ENCODE data around the gene YBX2.

YBX2 gene

DNA sequence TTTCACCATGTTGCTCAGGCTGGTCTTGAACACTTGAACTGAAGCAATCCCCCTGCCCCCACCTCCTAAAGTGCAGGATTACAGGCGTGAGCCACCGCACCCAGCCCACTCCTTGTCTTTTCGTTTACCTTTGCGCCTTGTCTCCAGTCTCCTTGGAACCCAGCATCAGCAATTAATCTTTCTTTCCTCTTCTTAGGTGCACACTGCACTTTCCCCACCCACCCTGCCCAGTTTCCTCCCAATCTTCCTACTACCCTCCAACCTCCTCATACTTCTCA lies 30.7 kb downstream of the YBX2 start:
- peak overlapping the region; percentile 85 to 94 for H3K4me3 ChIP-seq (ENCODE audit: low read depth in 1 of 2, low read length in 2 of 2)
- no peaks in the 10 kb centered on the region for H3K9me3 ChIP-seq (ENCODE audit: control insufficient read depth in 1 of 2, low read length in 2 of 2)
- H3K4me1 ChIP-seq (ENCODE audit: control insufficient read depth in 1 of 2, insufficient read depth in 2 of 2, low read length in 2 of 2), result peaks cover 7 to 25% of the 10 kb centered on the region in 2 donors
- H3K36me3 ChIP-seq (ENCODE audit: control insufficient read depth in 1 of 2, insufficient read depth in 2 of 2, low read length in 2 of 2), result peaks cover 10 to 14% of the 10 kb centered on the region in 2 donors
- peaks cover 0 to 12% of the 10 kb centered on the region in 2 donors for H3K27me3 ChIP-seq (ENCODE audit: control insufficient read depth in 1 of 2, insufficient read depth in 2 of 2, low read length in 2 of 2)
- H3K27ac ChIP-seq (ENCODE audit: low read depth, low read length), result peak overlapping the region; percentile 91
- H3K9ac ChIP-seq (ENCODE audit: low read depth in 1 of 2, low read length in 2 of 2), result peak overlapping the region; percentile 94 to 98

DNA sequence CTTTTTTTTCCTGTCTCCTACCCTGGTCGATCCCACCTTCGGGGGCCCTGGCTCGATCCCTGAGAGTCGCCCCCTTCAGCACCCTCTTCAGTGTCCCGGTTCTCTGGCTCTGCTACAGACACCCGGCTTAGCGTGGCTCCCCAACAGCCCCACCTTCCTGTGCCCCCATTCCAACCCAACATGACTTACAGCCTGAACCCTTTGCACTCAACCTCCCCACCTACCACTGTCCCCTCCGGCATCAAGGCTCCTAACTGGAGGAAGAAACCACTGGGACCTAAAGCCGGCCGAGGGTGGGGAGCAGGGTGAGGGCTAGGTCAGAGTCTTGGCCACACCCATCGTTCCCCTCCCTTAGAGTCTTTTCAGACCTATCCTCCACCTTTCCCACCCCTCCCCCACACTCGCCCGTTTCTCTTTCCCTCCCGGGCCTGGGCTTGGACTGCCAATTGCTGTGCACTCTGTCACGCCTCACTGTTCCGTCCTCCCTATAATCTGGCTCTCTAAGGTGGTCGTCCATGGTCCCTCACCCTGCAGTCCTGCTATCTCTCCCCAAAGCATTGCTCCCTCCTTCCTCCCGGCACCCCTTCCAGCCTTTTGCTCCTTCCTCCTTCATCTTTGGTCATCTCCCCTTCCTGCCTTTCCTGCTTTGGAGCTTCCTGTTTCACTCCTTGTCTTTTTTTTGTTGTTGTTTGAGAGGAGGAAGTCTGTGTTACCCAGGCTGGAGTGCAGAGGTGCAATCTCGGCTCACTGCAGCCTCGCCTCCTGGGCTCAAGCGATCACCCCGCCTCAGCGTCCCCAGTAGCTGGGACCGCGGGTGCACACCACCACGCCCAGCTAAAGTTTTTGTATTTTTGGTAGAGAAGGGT lies 31.3 kb downstream of the YBX2 start:
- H3K4me1 ChIP-seq (ENCODE audit: control insufficient read depth in 1 of 2, insufficient read depth in 2 of 2, low read length in 2 of 2), result peaks cover 12 to 28% of the 10 kb centered on the region in 2 donors
- H3K27me3 ChIP-seq (ENCODE audit: control insufficient read depth in 1 of 2, insufficient read depth in 2 of 2, low read length in 2 of 2), result peaks cover 0 to 12% of the 10 kb centered on the region in 2 donors
- H3K9ac ChIP-seq (ENCODE audit: low read depth in 1 of 2, low read length in 2 of 2), result peak overlapping the region; percentile 94 to 98
- H3K9me3 ChIP-seq (ENCODE audit: control insufficient read depth in 1 of 2, low read length in 2 of 2), result no peaks in the 10 kb centered on the region
- peak overlapping the region; percentile 85 to 94 for H3K4me3 ChIP-seq (ENCODE audit: low read depth in 1 of 2, low read length in 2 of 2)
- H3K36me3 ChIP-seq (ENCODE audit: control insufficient read depth in 1 of 2, insufficient read depth in 2 of 2, low read length in 2 of 2), result peaks cover 10 to 20% of the 10 kb centered on the region in 2 donors
- peak overlapping the region; percentile 91 for H3K27ac ChIP-seq (ENCODE audit: low read depth, low read length)

DNA sequence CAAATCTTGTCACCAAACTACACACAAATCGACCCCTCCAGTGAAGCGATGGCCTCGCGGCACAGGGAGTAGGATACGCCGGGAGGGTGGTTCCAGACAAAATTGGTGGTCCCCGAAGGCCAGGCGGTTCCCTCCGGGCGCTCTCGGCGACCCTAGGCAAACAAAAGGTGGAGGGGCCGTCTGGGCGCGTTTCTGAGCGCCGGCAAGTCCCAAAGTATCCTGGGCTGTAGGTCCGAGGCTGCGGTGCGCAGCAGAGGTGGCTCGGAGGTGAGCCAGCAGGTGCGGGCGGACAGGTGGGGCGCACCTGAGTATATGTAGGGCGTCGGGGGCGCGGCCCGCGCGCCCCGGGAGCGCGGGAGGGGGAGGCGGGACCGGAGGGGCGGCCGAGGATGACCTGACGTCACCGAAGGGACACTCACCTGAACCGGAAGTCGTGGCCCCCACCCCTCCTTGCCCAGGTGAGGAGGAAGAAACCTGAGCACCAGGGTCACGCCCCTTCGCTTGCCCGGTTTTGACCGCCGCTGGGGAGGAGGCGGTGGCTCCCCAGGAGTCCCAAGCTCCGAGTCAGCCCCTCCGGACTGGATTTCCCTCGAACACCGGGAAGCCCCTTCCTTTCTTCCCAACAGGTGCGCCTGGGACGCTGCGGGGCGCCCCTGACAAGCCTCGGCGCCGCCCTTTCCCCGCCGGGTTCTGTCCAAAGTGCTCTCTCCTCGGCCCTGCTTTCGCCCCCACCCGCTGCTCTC lies 32.1 kb downstream of the YBX2 start, which contains the start of gene CLDN7:
CLDN7 (minus strand) TSS at position 287 of the 743 bp plus-strand sequence. CDS start 435 bp downstream, outside the sequence.
- Histone ChIP-seq H3K27ac (ENCODE audit: low read depth, low read length) (peak within 1 kb of the TSS; percentile 97), H3K4me3 (ENCODE audit: low read depth in 1 of 2, low read length in 2 of 2) (peak within 1 kb of the TSS; percentile 92 to 94), H3K9ac (ENCODE audit: low read depth in 1 of 2, low read length in 2 of 2) (peak within 1 kb of the TSS; percentile 94 to 98)

DNA sequence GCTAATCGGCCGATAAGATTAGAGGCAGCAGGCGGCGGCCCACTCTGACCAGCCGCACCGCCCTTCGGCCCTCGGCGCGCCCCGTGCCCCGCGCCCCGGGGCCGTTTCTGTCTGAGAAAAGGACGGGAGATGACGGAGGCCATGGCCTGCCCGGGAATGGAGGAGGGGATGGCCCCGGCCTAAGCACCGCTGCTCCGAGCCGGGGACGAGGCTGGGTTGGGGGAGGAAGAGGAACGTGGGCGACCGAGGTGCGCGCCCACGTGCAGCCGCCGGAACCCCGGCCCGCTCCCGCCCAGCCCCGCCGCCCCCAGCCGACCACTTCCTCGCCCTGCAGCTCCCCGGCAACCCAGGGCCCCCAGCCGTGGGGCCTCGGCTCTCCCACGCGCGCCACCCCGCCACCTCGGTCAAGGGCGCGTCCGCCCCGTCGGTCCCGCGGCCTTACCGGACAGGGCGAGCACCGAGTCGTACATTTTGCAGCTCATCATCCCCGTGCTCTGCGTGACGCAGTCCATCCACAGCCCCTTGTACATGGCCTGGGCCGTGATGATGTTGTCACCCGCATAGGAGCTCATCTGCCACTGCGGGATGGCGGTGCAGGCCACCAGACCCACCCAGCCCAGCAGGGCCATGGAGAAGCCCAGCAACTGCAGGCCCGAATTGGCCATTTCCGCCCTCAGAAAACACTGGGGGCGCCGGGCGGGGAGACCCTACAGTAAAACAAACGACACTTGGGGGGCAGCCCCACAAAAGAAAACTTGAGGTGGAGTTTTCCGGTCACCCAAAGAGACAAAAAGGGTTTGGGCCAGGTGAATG lies 32.9 kb downstream of the YBX2 start:
- Histone ChIP-seq H3K4me1 (ENCODE audit: control insufficient read depth in 1 of 2, insufficient read depth in 2 of 2, low read length in 2 of 2) (peaks cover 12 to 29% of the 10 kb centered on the region in 2 donors), H3K4me3 (ENCODE audit: low read depth in 1 of 2, low read length in 2 of 2) (peak overlapping the region; percentile 92 to 94), H3K27me3 (ENCODE audit: control insufficient read depth in 1 of 2, insufficient read depth in 2 of 2, low read length in 2 of 2) (peaks cover 0 to 12% of the 10 kb centered on the region in 2 donors), H3K36me3 (ENCODE audit: control insufficient read depth in 1 of 2, insufficient read depth in 2 of 2, low read length in 2 of 2) (peaks cover 10 to 32% of the 10 kb centered on the region in 2 donors), H3K9me3 (ENCODE audit: control insufficient read depth in 1 of 2, low read length in 2 of 2) (no peaks in the 10 kb centered on the region), H3K9ac (ENCODE audit: low read depth in 1 of 2, low read length in 2 of 2) (peak overlapping the region; percentile 94 to 98), H3K27ac (ENCODE audit: low read depth, low read length) (peak overlapping the region; percentile 97)

More for the DNA sequence above, 32.1 kb downstream of the YBX2 start, which contains the start of gene CLDN7:
- Histone ChIP-seq H3K4me1 (ENCODE audit: control insufficient read depth in 1 of 2, insufficient read depth in 2 of 2, low read length in 2 of 2) (peaks cover 12 to 28% of the 10 kb centered on the region in 2 donors), H3K9me3 (ENCODE audit: control insufficient read depth in 1 of 2, low read length in 2 of 2) (no peaks in the 10 kb centered on the region), H3K36me3 (ENCODE audit: control insufficient read depth in 1 of 2, insufficient read depth in 2 of 2, low read length in 2 of 2) (peaks cover 10 to 26% of the 10 kb centered on the region in 2 donors), H3K27me3 (ENCODE audit: control insufficient read depth in 1 of 2, insufficient read depth in 2 of 2, low read length in 2 of 2) (peaks cover 0 to 12% of the 10 kb centered on the region in 2 donors)

DNA sequence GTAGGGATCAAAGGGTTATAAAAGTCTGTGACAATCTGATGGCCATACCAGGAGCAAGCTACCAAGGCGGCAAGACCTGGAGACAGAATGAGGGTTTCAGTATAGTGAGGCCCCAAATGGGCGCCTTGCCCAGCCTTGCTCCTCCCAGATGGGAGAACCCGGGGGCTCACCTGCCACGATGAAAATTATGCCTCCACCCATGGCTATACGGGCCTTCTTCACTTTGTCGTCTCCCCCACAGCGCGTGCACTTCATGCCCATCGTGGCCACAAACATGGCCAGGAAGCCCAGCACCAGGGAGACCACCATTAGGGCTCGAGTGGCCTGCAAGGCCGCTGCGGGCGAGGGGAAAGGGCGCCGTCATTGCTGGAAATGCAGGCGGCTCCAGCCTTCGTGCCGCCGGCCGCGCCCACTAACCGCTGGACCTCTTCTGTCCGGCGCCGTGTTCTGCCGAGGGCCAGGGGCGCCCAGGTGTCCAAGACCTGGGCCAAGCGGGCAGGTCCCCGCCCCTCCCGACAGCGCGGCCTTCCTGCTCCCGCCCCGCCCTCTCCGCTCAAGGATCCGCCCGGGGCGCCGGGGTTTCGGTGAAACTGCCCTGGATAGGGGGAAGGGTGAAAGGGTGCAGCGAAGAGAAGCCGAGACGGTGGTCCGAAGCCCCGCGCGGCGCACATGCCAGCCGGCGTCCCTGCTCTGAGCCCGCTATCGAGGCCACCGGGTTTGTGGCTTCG lies 33.6 kb downstream of the YBX2 start:
- H3K4me3 ChIP-seq (ENCODE audit: low read depth in 1 of 2, low read length in 2 of 2), result peak overlapping the region; percentile 92 to 94
- H3K9me3 ChIP-seq (ENCODE audit: control insufficient read depth in 1 of 2, low read length in 2 of 2), result no peaks in the 10 kb centered on the region
- H3K9ac ChIP-seq (ENCODE audit: low read depth in 1 of 2, low read length in 2 of 2), result peak overlapping the region; percentile 94 to 98
- H3K27ac ChIP-seq (ENCODE audit: low read depth, low read length), result peak overlapping the region; percentile 97
- H3K4me1 ChIP-seq (ENCODE audit: control insufficient read depth in 1 of 2, insufficient read depth in 2 of 2, low read length in 2 of 2), result peaks cover 12 to 36% of the 10 kb centered on the region in 2 donors
- H3K27me3 ChIP-seq (ENCODE audit: control insufficient read depth in 1 of 2, insufficient read depth in 2 of 2, low read length in 2 of 2), result peaks cover 0 to 12% of the 10 kb centered on the region in 2 donors
- peaks cover 10 to 38% of the 10 kb centered on the region in 2 donors for H3K36me3 ChIP-seq (ENCODE audit: control insufficient read depth in 1 of 2, insufficient read depth in 2 of 2, low read length in 2 of 2)

DNA sequence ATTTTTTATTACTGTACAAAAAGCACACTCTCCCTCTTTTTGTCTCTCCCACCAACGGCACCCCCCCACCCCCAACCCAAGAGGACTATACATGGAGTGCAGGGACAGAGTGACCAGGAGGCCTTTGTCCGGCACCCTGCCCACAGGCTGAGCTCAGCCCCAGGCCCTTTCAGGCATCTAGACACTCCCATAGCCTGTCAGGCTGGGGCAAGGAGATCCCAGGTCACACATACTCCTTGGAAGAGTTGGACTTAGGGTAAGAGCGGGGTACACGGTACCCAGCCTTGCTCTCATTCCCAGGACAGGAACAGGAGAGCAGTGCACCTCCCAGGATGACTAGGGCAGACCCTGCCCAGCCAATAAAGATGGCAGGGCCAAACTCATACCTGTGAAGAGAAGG lies 34.3 kb downstream of the YBX2 start:
- H3K9ac ChIP-seq (ENCODE audit: low read depth in 1 of 2, low read length in 2 of 2), result peak overlapping the region; percentile 94 to 98
- peak overlapping the region; percentile 97 for H3K27ac ChIP-seq (ENCODE audit: low read depth, low read length)
- H3K27me3 ChIP-seq (ENCODE audit: control insufficient read depth in 1 of 2, insufficient read depth in 2 of 2, low read length in 2 of 2), result peaks cover 0 to 12% of the 10 kb centered on the region in 2 donors
- H3K4me1 ChIP-seq (ENCODE audit: control insufficient read depth in 1 of 2, insufficient read depth in 2 of 2, low read length in 2 of 2), result peaks cover 12 to 36% of the 10 kb centered on the region in 2 donors
- H3K4me3 ChIP-seq (ENCODE audit: low read depth in 1 of 2, low read length in 2 of 2), result peak overlapping the region; percentile 92 to 94
- H3K9me3 ChIP-seq (ENCODE audit: control insufficient read depth in 1 of 2, low read length in 2 of 2), result no peaks in the 10 kb centered on the region
- peaks cover 10 to 42% of the 10 kb centered on the region in 2 donors for H3K36me3 ChIP-seq (ENCODE audit: control insufficient read depth in 1 of 2, insufficient read depth in 2 of 2, low read length in 2 of 2)

DNA sequence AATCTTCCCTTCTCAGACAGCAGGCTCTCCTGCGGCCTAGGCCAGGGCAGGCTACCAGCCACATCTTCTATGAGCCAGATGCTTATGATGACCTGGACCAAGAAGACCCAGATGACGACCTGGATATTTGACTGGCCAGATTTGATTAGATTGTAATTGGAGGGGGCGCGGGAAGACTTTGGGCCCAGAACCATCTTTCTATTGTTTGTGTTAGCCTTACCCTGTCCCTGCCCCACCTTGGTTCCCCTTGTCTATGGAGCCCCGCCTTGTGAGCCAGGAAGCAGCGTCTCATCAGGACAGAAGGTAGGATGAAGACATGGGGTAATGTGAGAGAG lies 34.9 kb downstream of the YBX2 start:
- Histone ChIP-seq H3K27me3 (ENCODE audit: control insufficient read depth in 1 of 2, insufficient read depth in 2 of 2, low read length in 2 of 2) (peaks cover 0 to 12% of the 10 kb centered on the region in 2 donors), H3K9ac (ENCODE audit: low read depth in 1 of 2, low read length in 2 of 2) (peak overlapping the region; percentile 94 to 98), H3K36me3 (ENCODE audit: control insufficient read depth in 1 of 2, insufficient read depth in 2 of 2, low read length in 2 of 2) (peaks cover 14 to 48% of the 10 kb centered on the region in 2 donors), H3K4me3 (ENCODE audit: low read depth in 1 of 2, low read length in 2 of 2) (peak overlapping the region; percentile 66 to 92), H3K27ac (ENCODE audit: low read depth, low read length) (peak overlapping the region; percentile 86), H3K9me3 (ENCODE audit: control insufficient read depth in 1 of 2, low read length in 2 of 2) (no peaks in the 10 kb centered on the region), H3K4me1 (ENCODE audit: control insufficient read depth in 1 of 2, insufficient read depth in 2 of 2, low read length in 2 of 2) (peaks cover 12 to 42% of the 10 kb centered on the region in 2 donors)

DNA sequence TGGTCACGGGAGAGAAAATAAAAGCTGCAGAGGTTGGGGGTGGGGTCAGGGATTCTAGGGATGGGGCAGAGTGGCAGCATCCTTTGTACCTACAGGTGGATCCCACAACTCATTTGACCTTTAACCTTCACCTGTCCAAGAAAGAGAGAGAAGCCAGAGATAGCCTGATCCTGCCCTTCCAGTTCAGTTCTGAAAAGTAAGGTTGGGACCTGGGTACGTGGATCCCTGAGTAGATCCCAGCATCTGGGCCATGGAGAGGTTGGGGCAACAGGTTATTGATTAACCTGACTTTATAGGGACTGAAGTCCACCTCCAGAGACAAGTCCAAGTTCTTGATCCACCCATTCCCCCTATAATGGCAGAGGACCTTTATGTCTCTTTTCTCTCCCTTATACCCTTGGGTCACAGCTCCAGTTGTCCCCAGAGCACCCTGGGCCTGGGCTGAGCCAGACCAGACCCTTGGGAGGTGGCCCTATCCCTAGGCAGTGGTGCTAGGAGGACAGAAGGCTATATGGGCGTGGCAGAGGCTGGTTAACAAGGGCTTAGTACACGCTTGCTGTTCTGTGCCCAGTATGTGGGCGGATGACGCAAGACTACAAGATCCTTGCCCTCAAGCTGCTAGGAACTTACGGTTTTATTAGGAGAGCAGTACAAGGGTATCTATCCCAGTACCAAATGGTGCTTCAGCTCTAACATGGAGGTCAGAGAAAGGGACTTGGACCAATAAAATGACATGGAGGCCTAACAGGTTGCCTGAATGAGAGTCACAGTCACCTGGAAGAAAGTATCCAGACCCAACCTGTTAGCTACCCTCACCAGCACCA lies 35.5 kb downstream of the YBX2 start:
- H3K4me3 ChIP-seq (ENCODE audit: low read depth in 1 of 2, low read length in 2 of 2), result peak overlapping the region; percentile 66 to 92
- peaks cover 12 to 48% of the 10 kb centered on the region in 2 donors for H3K4me1 ChIP-seq (ENCODE audit: control insufficient read depth in 1 of 2, insufficient read depth in 2 of 2, low read length in 2 of 2)
- H3K36me3 ChIP-seq (ENCODE audit: control insufficient read depth in 1 of 2, insufficient read depth in 2 of 2, low read length in 2 of 2), result peaks cover 20 to 53% of the 10 kb centered on the region in 2 donors
- H3K9me3 ChIP-seq (ENCODE audit: control insufficient read depth in 1 of 2, low read length in 2 of 2), result no peaks in the 10 kb centered on the region
- H3K27me3 ChIP-seq (ENCODE audit: control insufficient read depth in 1 of 2, insufficient read depth in 2 of 2, low read length in 2 of 2), result peaks cover 0 to 12% of the 10 kb centered on the region in 2 donors
- peak overlapping the region; percentile 94 to 98 for H3K9ac ChIP-seq (ENCODE audit: low read depth in 1 of 2, low read length in 2 of 2)
- H3K27ac ChIP-seq (ENCODE audit: low read depth, low read length), result peak overlapping the region; percentile 86
